ENCODE data around the gene NDUFS2.

NDUFS2 gene

DNA sequence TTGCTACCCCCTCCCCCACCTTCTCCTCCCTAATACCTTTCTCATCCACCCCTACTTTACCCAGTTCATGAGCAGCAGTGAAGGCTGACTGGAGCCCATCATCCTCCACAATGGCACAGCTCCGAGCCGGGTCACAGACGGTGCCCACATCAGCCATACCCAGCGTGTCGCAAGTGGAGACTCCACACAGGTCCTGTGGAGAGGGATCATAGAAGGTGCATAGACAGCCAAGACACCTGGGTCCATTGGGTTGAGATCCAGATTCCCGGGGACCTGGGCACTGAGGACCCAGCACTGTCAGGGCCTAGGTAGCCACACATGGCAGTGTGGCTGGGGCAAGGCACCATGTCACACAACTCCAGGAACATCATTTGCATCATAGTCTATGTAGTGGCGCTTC lies 6.1 kb upstream of the NDUFS2 start:
- no peak for DNase-seq (ENCODE audit: low spot score)

GRCh38 chr1:161196521-161197451 lies 5.4 kb upstream of the NDUFS2 start:
- DNase-seq (ENCODE audit: low spot score), result peak; percentile 65

GRCh38 chr1:161197560-161198193 lies 4.5 kb upstream of the NDUFS2 start:
- no peak for DNase-seq (ENCODE audit: low spot score)

GRCh38 chr1:161198194-161198896 lies 3.8 kb upstream of the NDUFS2 start:
- peak; percentile 67 for DNase-seq (ENCODE audit: low spot score)

GRCh38 chr1:161198897-161199431 lies 3.2 kb upstream of the NDUFS2 start, which contains the start of gene ADAMTS4:
Gene ADAMTS4 (minus strand): TSS chr1:161199054. CDS start chr1:161198627, 427 bp downstream.
- peak; percentile 92 for DNase-seq (ENCODE audit: low spot score)

DNA sequence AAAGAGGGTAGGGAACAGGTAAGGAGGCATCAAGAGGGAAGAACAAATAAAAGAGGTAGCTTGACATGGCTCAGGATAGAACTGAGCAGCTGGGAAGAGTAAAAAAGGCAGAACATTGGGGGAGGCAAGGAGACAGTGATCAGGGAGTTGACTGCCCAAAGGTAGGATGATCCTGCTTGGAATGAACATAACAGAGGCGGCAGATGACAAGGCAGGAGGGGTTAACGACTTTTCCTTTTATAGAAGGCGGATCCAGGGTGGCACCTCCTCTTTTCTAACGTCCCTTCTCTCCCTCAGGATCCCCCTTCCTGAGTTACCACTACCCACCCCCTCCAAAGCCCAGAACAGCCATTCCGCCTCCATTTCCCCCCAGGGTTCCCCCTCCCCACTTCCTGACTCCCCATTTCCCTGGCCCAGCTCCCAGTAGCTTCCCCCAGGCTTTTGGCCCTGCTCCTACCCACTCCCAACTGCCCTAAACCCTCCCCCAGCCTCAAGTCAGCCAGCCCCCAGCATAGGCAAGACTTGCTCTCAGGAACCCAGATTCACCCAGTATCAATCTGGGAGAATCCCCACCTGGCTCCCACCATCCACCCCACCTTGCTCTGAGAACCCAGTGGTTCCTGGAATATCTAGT lies 2.5 kb upstream of the NDUFS2 start:
- no peak for DNase-seq (ENCODE audit: low spot score)

DNA sequence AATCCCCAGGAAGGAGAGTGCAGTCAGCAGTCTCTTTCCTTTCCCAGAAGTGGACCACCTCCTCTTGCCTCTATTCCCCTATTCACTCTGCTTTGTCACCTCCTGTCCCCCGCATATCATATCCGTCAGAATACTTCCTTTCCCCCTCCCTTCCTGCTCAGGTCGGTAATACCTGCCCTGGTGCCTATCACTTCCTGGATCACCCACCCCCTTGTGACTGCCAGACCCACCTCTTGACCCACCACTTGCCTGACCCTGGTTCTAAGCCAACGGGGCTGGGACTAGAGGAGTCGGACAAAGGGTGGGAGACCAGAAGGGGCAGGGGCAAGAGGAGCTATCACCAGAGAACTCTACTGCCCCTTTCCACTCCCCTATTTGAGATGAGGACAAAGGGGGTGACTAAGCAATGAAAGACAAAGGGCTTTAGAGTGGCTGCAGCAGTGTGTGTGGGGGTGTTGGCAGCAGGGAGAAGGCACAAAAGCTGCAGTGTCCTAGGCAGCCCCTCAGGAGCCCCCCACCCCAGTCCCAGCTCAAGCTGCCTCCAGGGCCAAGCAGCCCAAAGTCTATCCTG lies 1.7 kb upstream of the NDUFS2 start:
- peak; percentile 92 for DNase-seq (ENCODE audit: low spot score)

- DNase-seq (ENCODE audit: low spot score), result peak; percentile 63
Observed at GRCh38 chr1:161200992-161201835, 953 bp upstream of the NDUFS2 start.

- no peak for DNase-seq (ENCODE audit: low spot score)
Observed at GRCh38 chr1:161206411-161207140, 4.4 kb downstream of the NDUFS2 start.

DNA sequence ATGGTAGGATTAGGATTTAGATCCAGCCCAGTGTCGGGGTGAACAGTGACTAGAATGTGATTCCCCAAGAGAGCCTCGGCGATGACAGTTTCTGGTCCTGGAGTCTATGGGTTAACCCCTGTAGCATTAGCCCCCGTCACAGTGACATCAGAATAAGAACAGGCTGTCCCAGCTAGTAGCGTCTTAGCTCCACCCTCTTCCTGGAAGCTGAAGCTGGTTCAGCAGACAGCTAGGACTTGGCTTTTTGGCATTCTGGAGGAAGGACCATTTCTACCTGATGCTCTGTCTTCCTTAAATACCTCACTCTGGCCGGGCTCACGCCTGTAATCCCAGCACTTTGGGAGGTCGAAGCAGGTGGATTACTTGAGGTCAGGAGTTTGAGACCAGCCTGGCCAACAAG lies 5.0 kb downstream of the NDUFS2 start:
- no peak for DNase-seq (ENCODE audit: low spot score)

GRCh38 chr1:161209790-161210409 lies 7.7 kb downstream of the NDUFS2 start:
- DNase-seq (ENCODE audit: low spot score), result peak; percentile 83

DNA sequence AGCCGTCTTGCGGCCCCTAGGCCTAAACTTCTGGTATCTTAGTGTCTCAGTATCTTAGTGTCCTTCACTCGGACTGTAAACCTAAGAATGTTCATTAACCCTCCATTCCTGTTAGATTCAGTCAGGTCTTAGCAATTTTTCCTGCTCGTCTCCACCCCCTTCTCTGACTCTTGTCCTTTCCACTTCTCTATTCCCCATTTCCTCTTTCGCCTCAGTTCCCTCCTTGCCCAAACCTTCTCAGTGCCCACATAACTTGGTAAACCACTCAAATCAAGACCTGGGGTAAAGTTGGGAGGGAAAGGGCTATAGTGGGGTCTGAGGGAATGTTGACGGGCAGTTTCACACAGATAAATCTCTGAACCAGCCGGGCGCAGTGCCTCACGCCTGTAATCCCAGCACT lies 12.2 kb downstream of the NDUFS2 start:
- peak; percentile 39 for DNase-seq (ENCODE audit: low spot score)

DNA sequence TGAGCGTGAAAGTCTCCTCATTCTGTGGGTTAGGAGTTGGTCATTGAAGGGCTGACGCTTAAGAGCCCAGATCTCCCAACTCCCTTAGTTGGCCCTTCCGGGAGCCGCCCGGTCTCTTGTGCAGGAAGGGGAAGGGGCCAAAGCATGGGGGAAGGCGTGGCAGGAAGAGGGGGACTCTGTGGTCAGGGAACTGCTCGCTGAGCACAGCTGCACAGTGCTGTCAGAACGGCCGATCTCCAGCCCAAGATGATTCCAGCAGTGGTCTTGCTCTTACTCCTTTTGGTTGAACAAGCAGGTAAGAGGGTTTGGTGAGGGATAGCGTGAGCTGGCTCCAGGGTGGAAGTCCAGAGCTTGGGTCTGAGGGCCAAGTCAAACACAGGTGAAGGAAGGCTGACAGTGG lies 12.9 kb downstream of the NDUFS2 start, which contains the start of gene FCER1G:
TSS of gene FCER1G (plus strand) at position 220 of the 400 bp plus-strand sequence. CDS start at position 247, 27 bp downstream.
- peak; percentile 72 for DNase-seq (ENCODE audit: low spot score)

GRCh38 chr1:161216945-161217712 lies 15.0 kb downstream of the NDUFS2 start:
- peak; percentile 66 for DNase-seq (ENCODE audit: low spot score)

GRCh38 chr1:161217831-161218230 lies 15.7 kb downstream of the NDUFS2 start:
- DNase-seq (ENCODE audit: low spot score), result no peak

GRCh38 chr1:161218301-161219077 lies 16.3 kb downstream of the NDUFS2 start:
- DNase-seq (ENCODE audit: low spot score), result no peak

DNA sequence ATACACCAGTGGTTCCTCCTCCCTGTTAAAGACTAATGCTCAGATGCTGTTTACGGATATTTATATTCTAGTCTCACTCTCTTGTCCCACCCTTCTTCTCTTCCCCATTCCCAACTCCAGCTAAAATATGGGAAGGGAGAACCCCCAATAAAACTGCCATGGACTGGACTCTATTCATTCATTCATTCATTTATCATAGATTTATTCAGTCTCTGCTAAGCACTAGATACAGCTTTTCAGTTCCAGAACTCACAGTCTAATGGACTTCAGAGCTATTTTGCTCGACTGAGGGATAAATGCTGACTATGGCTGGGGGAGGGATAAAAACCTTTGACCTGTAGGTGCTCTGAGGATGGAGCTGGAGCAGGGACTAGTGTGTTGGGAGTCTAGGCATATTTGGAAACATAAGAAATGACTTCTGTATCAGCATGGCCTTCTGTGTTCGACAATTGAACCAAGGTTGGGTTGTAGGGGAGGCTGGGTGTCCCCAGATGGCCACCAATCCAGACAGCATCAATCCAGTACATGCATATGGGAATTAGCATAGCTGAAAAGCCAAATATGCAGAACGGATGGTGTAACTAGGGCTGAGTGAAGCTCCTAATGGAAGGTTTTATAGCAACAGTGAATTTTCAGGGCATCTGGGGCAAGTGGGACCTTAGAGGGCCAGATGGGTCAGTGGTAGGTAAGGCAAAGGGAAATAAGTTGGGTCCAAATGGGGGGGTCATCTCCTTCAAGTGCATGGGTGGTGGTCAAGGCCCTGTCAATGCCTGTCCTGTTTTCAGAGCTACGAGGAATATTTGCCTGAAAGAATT lies 17.1 kb downstream of the NDUFS2 start:
- no peak for DNase-seq (ENCODE audit: low spot score)

All from Ammon's horn (tissue), 1 donor.